A673 (cell line): Measurements from ENCODE around the gene RASGEF1C.

ENCODE experiments used
- CTCF ChIP-seq: fragments of 300-800, 200-600 bp; sonication (generic); conservative IDR thresholded peaks from 2 replicates; pipeline ENCODE4 v1.5.1; 2017; ENCODE audit warnings: low read depth, mild to moderate bottlenecking, antibody characterized with exemption, low read length, moderate library complexity, mixed read lengths
- EZH2 ChIP-seq: fragments of 200-600 bp; sonication (generic); IDR thresholded peaks from 2 replicates; pipeline ENCODE4 v1.6.1; 2017; ENCODE audit warnings: borderline replicate concordance, low read depth, mild to moderate bottlenecking, mixed read lengths, antibody characterized with exemption, low read length; ENCODE audit not compliant: poor library complexity, severe bottlenecking

GRCh38 chr5:180077594-180078284, 131.3 kb downstream of the RASGEF1C start:
- TF ChIP-seq CTCF (no peak), EZH2 (no peak)
